Hematopoietic multipotent progenitor cell (in vitro differentiated cells): ENCODE results near the gene MLF2. TPM values are rescaled to one million over a fixed set of nuclear protein-coding genes. Genes with fewer than 3 reads are reported as not detected.
"Not testable (repeated sequence)": the region's sequence is repeated elsewhere in the genome, so short reads cannot be mapped to it uniquely, and the experiment has no call there.

Experiments used
- DNase-seq, 3 donors: peaks; one replicate each; pipeline ENCODE4 v3.0.0-alpha.2; 2011 to 2015; ENCODE audit warnings: low read depth in 2 of 3, low spot score in 2 of 3
- total RNA-seq: library from RNA; depleted of rRNA; stranded (reverse); fragments of >200 nt; gene quantifications from one replicate; pipeline ENCODE4 v1.2.3, GENCODE V29; 2012

Gene MLF2
- total RNA-seq, 1 donor = 213 TPM

- DNase-seq = not testable (repeated sequence)
Observed at GRCh38 chr12:6742080-6742479, 10.9 kb downstream of the MLF2 start.

GRCh38 chr12:6736754-6737153 lies 16.2 kb downstream of the MLF2 start:
- DNase-seq = no peak

GRCh38 chr12:6735448-6736191 lies 17.3 kb downstream of the MLF2 start:
- peak in 2 of 3 donors; percentile 47 to 74 for DNase-seq

- DNase-seq = no peak
Observed at GRCh38 chr12:6734506-6735387, 18.2 kb downstream of the MLF2 start.

GRCh38 chr12:6730169-6730568 lies 22.8 kb downstream of the MLF2 start:
- DNase-seq = no peak

GRCh38 chr12:6729186-6729585 lies 23.8 kb downstream of the MLF2 start:
- no peak for DNase-seq

- DNase-seq = no peak
Observed at GRCh38 chr12:6725350-6725749, 27.6 kb downstream of the MLF2 start.

- DNase-seq = peak in 1 of 3 donors; percentile 40
Observed at GRCh38 chr12:6724409-6724797, 28.5 kb downstream of the MLF2 start.

- DNase-seq = peak; percentile 80 to 100 (median 99)
Observed at GRCh38 chr12:6723607-6724408, 29.1 kb downstream of the MLF2 start, which contains the start of gene COPS7A. COPS7A (plus strand) TSS chr12:6724046; CDS start chr12:6724657, 611 bp downstream.

- no peak for DNase-seq
Observed at GRCh38 chr12:6722863-6723262, 30.1 kb downstream of the MLF2 start.

- DNase-seq = no peak
Observed at GRCh38 chr12:6716874-6717437, 36.0 kb downstream of the MLF2 start.

GRCh38 chr12:6716031-6716873 lies 36.7 kb downstream of the MLF2 start:
- DNase-seq = not testable (repeated sequence)

- DNase-seq = no peak
Observed at GRCh38 chr12:6708960-6709394, 44.0 kb downstream of the MLF2 start.

- DNase-seq = not testable (repeated sequence)
Observed at GRCh38 chr12:6708351-6708750, 44.6 kb downstream of the MLF2 start.

- DNase-seq = peak in 2 of 3 donors; percentile 80 to 85
Observed at GRCh38 chr12:6703631-6704030, 49.3 kb downstream of the MLF2 start.

- no peak for DNase-seq
Observed at GRCh38 chr12:6701078-6701768, 51.7 kb downstream of the MLF2 start.

- DNase-seq = peak in 1 of 3 donors; percentile 61
Observed at GRCh38 chr12:6700646-6701051, 52.3 kb downstream of the MLF2 start, which contains the start of gene PIANP. PIANP (minus strand) TSS chr12:6700815; CDS start chr12:6698061, 2,754 bp downstream.

- DNase-seq = no peak
Observed at GRCh38 chr12:6699989-6700645, 52.8 kb downstream of the MLF2 start.
